OCI-LY3 (cell line): ENCODE results near the gene BAG3.

Source experiments
- H2AFZ ChIP-seq: fragments of 200-600, 300-600 bp; shearing (Covaris generic); 2 replicates; pipeline ENCODE4 v1.6.0; 2014; ENCODE audit warnings: antibody characterized with exemption, low read depth, low read length
- H3K27ac ChIP-seq: fragments of 200-600, 300-600 bp; sonication (generic); 2 replicates; pipeline ENCODE4 v1.5.1; 2014; ENCODE audit warnings: mild to moderate bottlenecking, low read length, moderate library complexity, mixed read lengths
- H3K27me3 ChIP-seq: fragments of 200-600, 300-600 bp; sonication (generic); 2 replicates; pipeline ENCODE4 v1.6.1; 2014; ENCODE audit warnings: low read depth, low read length, mixed read lengths
- H3K36me3 ChIP-seq: fragments of 200-600, 300-600 bp; sonication (generic); replicated peaks from 2 replicates; pipeline ENCODE3; 2014; ENCODE audit warnings: low read depth, low read length, mixed read lengths
- H3K4me1 ChIP-seq: fragments of 300-600, 200-600 bp; sonication (generic); 2 replicates; pipeline ENCODE4 v1.6.1; 2014; ENCODE audit warnings: low read length, mixed read lengths
- H3K4me2 ChIP-seq: fragments of 200-600, 300-600 bp; sonication (generic); 2 replicates; pipeline ENCODE4 v1.6.1; 2014; ENCODE audit warnings: low read length, mixed read lengths
- H3K4me3 ChIP-seq: fragments of 300-600, 200-600 bp; sonication (generic); 2 replicates; pipeline ENCODE4 v1.5.1; 2014; ENCODE audit warnings: antibody characterized with exemption, mild to moderate bottlenecking, low read length, moderate library complexity
- H3K79me2 ChIP-seq: fragments of 300-600, 200-600 bp; shearing (Covaris generic); 2 replicates; pipeline ENCODE4 v1.6.1; 2014; ENCODE audit warnings: mild to moderate bottlenecking, low read length, mixed read lengths
- H3K9ac ChIP-seq: fragments of 300-600, 200-600 bp; shearing (Covaris generic); 2 replicates; pipeline ENCODE4 v1.6.0; 2014; ENCODE audit warnings: mild to moderate bottlenecking, low read length, moderate library complexity
- H3K9me3 ChIP-seq: fragments of 200-600, 300-600 bp; shearing (Covaris generic); 2 replicates; pipeline ENCODE4 v1.6.1; 2014; ENCODE audit warnings: low read length, mixed read lengths; ENCODE audit not compliant: insufficient read depth
- H4K20me1 ChIP-seq: fragments of 200-600, 300-600 bp; sonication (generic); 2 replicates; pipeline ENCODE4 v1.6.1; 2016; ENCODE audit warnings: low read length, mixed read lengths; ENCODE audit not compliant: insufficient read depth
- EZH2phosphoT487 ChIP-seq: fragments of 200-600 bp; shearing (Covaris generic); IDR thresholded peaks from 2 replicates; pipeline ENCODE4 v1.6.1; 2018; ENCODE audit warnings: antibody characterized with exemption, mixed run types, low read depth
- TF ChIP-seq, protein P1 (sequence below): fragments of 200-600, 300-600 bp; sonication (generic); IDR thresholded peaks from 2 replicates; pipeline ENCODE4 v1.5.1; 2014; ENCODE audit warnings: antibody characterized with exemption, low read length, low read depth

The BAG3 gene

DNA sequence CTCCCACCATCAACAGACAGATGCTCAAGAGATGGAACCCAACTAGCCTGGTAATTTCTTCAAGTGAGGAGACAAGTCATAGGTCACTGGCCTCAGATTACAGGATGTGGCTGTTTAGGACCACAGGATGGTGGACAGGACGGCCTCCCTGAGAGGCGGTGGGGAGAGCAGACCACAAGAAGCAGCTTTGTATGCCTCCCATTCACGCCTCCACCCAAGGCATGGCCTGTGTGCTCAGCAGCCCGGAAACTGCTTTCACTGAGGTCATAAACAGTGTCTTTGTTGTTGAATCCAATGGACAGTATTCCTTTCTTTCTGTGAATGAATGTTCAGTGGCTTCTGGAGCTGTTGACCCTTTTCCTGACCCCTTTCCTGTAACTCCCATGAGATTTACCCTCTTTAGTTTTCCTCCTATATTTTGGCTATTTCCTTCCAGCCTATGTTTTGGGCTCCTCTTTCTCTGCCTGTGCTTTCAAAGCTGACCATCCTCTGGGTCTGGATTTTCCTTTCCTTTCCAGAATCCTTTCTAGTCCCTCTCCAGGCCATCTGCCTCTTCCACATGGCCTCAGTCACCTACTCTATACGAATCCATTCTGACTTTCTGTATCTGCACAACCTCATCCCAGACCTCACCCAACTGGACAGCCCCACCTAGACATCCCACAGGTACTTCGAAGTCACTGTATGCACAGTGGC is 42.2 kb downstream of the BAG3 start:
- no peak overlapping the region for H3K9ac ChIP-seq
- no peak overlapping the region for H3K4me3 ChIP-seq
- no peak for TF ChIP-seq EZH2phosphoT487
- TF ChIP-seq, protein P1, sequence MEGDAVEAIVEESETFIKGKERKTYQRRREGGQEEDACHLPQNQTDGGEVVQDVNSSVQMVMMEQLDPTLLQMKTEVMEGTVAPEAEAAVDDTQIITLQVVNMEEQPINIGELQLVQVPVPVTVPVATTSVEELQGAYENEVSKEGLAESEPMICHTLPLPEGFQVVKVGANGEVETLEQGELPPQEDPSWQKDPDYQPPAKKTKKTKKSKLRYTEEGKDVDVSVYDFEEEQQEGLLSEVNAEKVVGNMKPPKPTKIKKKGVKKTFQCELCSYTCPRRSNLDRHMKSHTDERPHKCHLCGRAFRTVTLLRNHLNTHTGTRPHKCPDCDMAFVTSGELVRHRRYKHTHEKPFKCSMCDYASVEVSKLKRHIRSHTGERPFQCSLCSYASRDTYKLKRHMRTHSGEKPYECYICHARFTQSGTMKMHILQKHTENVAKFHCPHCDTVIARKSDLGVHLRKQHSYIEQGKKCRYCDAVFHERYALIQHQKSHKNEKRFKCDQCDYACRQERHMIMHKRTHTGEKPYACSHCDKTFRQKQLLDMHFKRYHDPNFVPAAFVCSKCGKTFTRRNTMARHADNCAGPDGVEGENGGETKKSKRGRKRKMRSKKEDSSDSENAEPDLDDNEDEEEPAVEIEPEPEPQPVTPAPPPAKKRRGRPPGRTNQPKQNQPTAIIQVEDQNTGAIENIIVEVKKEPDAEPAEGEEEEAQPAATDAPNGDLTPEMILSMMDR, result no peak
- H3K36me3 ChIP-seq, result no peaks in the 10 kb centered on the region
- H3K79me2 ChIP-seq, result no peaks in the 10 kb centered on the region
- H3K4me1 ChIP-seq, result peaks cover under 1% of the 10 kb centered on the region
- no peaks in the 10 kb centered on the region for H3K27me3 ChIP-seq
- H3K27ac ChIP-seq, result no peak overlapping the region
- no peaks in the 10 kb centered on the region for H3K9me3 ChIP-seq
- no peak overlapping the region for H2AFZ ChIP-seq
- no peak overlapping the region for H3K4me2 ChIP-seq
- H4K20me1 ChIP-seq, result no peaks in the 10 kb centered on the region

DNA sequence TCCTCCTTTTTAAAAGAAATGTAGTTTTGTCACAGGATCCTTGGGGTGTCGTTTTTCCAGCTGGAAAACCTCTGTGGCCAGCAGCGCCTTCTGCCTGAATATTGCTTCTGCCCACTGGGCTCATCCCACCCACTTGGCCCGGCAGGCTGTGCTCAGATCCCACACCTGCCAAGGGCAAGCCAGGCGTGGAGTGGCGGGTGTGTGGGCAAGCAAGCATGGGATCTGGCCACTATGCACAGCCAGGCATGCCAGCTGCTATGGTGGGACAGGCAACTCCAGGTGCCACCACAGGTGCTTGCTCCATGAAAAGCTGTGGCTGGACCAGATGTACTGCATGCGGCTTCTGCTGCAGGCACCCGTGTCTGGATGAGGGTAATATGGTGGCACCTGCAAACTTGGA is 43.4 kb downstream of the BAG3 start:
- H3K27ac ChIP-seq, result no peak overlapping the region
- H3K4me2 ChIP-seq, result no peak overlapping the region
- no peaks in the 10 kb centered on the region for H3K27me3 ChIP-seq
- H3K36me3 ChIP-seq, result no peaks in the 10 kb centered on the region
- no peak for TF ChIP-seq EZH2phosphoT487
- TF ChIP-seq, protein P1, result no peak
- no peak overlapping the region for H3K4me3 ChIP-seq
- H3K9ac ChIP-seq, result no peak overlapping the region
- H3K9me3 ChIP-seq, result no peaks in the 10 kb centered on the region
- no peak overlapping the region for H2AFZ ChIP-seq
- no peaks in the 10 kb centered on the region for H4K20me1 ChIP-seq
- peaks cover 11% of the 10 kb centered on the region for H3K4me1 ChIP-seq
- H3K79me2 ChIP-seq, result no peaks in the 10 kb centered on the region

DNA sequence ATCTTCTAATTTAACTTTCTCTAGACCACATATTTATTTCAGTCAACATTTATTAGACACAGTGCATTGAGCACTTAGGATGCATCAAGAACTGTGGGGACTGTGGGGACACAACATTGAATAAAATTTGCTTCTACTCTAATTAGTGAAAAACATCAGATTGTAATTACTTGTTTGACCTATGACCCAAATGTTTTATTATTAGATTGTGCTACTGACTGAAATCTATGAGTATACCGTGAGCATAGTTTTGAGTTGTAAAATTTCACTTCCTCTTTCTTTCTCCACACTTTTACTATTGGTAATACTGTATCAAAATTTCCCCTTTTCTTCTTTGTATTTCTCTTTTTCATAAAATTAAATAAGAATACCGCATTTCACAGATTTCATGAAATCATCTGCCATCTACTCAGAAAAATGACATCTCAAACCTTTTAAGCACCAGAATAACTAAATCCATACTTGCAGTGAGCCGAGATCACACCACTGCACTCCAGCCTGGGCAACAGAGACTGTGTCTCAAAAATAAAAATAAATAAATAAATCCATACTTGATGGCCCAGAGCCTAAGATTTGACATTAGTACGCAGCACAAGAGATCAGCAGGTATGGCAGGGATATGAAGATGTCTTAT is 49.3 kb downstream of the BAG3 start:
- Histone ChIP-seq H3K4me2 (peak overlapping the region; percentile 73), H3K4me1 (peaks cover 64% of the 10 kb centered on the region)

DNA sequence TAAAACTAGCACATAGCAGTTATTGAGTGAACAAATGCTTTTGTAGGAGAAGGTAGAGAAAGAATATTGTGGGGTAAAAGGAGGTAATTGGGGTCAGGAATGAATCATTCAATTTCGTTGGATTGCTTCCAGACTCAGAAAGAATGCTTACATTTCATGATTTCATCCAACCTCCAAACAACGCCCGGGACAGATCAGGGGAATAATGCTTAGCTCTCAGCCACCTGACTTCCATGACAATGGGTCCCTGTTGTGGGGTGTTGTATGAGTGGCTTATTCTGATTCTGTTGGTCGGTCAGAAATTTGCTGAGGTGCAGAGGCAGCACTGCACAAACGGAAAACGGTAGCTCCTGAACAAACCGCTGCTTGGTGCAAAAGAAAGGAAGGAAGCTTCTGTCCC is 50.7 kb downstream of the BAG3 start:
- H3K4me2 ChIP-seq, result peak overlapping the region; percentile 21; the same call in 1 of the 2 replicates
- H2AFZ ChIP-seq, result no peak overlapping the region
- H3K36me3 ChIP-seq, result peaks cover 13% of the 10 kb centered on the region
- no peaks in the 10 kb centered on the region for H3K79me2 ChIP-seq
- TF ChIP-seq, protein P1, result no peak
- TF ChIP-seq EZH2phosphoT487, result no peak
- peak overlapping the region; percentile 96 for H3K27ac ChIP-seq
- peak overlapping the region; percentile 4; the same call in 1 of the 2 replicates for H3K9ac ChIP-seq
- no peaks in the 10 kb centered on the region for H3K27me3 ChIP-seq
- H3K9me3 ChIP-seq, result peaks cover 10% of the 10 kb centered on the region
- H4K20me1 ChIP-seq, result no peaks in the 10 kb centered on the region
- H3K4me3 ChIP-seq, result no peak overlapping the region
- H3K4me1 ChIP-seq, result peaks cover 78% of the 10 kb centered on the region

More for the DNA sequence above, 49.3 kb downstream of the BAG3 start:
- Histone ChIP-seq H3K4me3 (peak overlapping the region; percentile 40), H3K36me3 (peaks cover 7% of the 10 kb centered on the region), H3K9ac (peak overlapping the region; percentile 70), H3K27me3 (no peaks in the 10 kb centered on the region), H4K20me1 (no peaks in the 10 kb centered on the region), H2AFZ (no peak overlapping the region), H3K27ac (peak overlapping the region; percentile 94), H3K79me2 (no peaks in the 10 kb centered on the region), H3K9me3 (no peaks in the 10 kb centered on the region)
- TF ChIP-seq, protein P1, result no peak
- no peak for TF ChIP-seq EZH2phosphoT487
